UCSD-AML1 (cell line): ENCODE data around the gene RBM38.

Source experiments
- DNase-seq: peaks from one replicate; lab custom pipeline; 2025; ENCODE audit not compliant: unreplicated experiment; lab: John Stamatoyannopoulos, UW

The RBM38 gene

GRCh38 chr20:57448764-57449354 is 57.7 kb downstream of the RBM38 start:
- DNase-seq = no peak

- DNase-seq = no peak
These were observed 58.5 kb downstream of the RBM38 start for GRCh38 chr20:57449398-57450354.

DNA sequence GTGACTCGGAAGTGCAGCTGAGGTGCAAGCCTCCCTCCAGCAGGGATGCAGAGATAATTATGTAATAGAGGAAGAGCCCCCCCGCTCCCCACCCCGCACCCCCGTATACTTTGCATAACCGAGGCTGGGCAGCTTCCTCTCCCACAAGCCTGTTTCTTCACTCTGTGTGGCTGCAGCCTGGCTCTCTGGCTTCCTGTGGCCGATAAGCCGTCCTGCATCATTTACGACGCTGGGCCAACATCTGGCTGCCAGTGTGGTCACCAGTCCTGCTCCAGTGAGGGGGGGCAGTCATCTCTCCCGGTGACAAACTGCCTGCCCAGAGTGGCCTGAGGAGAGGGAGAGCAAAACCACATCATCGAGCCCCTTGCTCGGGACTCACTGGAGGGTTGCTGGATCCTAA is 59.2 kb downstream of the RBM38 start:
- peak; percentile 89 for DNase-seq

DNA sequence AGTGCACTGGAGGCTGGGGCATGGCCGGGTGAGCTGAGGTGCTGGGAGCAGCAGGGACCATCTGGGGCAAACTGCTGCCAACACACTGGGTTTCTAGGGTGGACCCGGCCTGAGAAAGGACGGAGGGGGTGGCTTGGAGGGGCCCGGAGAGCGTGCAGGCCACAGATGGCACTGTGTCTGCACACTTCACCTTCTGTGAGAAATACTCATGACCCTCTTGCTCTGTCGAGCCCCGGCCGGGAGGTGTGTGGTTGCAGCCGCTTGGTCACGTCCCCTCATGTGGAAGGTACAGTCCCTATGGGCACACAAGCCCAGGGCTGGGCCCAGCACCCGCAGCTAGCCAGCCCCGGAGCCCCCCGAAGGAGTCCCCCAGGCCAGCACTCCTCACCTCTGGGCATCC is 59.7 kb downstream of the RBM38 start:
- peak; percentile 64 for DNase-seq

DNA sequence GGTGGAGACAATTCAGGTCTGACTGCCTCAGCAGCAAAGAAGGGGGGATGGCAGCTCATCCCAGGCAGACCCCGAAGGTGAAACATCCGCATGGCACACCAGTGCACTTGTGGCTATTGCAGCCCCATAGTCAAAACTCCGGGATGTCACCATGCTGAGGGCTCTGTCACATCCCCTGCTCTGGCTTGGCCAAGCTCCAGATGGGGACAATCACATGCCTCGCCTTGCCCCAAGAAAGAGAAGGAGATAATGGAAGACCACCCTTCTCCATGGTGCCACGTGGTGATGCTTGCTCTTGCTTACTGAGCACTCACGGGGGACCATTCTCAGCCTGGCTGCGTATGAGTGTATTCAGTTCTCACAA is 60.2 kb downstream of the RBM38 start:
- DNase-seq = no peak

DNA sequence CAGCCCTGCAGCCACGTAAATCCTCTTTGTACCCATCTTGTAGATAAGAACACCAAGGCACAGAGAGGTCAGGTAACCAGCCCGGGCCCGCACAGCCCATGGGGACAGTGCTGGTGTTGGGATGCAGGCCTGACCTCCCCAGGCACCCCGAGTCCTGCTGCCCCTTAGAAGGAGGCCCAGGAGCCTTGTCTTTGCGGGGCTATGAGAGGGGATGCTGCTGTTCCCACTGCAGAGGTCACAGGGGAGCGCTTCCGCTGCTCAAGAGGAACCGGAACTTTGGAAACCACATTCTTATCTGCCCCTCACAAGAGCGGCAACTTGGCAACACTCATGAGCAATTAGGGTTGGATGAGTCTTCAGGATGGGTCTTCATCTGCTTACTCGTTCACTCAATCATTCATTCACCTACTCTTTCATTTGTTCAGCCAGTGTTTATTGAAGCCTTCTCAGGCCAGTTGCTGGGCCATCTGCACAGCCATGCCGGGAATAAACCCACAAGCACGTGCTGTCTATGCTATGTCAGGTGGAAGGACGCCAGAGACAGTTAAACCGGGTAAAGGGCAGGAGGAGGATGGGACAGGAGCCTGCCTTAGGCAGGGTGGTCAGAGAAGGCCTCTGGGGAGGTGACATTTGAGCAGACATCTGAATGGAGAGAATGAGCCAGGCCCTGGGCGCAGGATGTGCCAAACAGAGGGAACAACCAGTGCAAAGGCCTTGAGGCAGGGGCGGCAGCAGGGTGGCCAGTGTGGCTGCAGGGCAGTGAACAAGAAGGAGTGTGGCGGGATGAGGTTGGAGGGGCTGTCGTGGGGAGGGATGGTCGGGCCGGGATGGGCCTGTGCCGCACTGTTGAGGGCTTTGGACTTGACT is 60.8 kb downstream of the RBM38 start:
- DNase-seq = peak; percentile 75

DNA sequence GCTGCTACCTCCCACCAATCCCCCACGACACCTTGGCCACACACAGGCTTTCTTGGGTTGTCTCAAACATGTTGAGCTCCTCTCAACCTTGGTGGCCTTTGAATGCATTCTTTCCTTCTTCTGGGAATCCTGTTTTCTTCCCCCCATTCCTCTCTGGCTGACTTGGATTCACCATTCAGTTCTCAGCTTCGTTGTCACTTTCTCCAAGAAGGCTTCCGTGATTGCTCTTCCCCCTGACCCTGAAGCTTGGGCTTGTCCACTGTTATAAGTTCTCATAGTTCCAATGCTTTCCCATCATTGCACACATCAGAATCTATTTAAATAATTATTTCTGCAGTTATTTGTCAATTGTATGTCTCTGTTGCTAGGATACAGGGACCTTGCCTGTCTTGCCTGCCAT is 64.2 kb downstream of the RBM38 start:
- DNase-seq = no peak

DNA sequence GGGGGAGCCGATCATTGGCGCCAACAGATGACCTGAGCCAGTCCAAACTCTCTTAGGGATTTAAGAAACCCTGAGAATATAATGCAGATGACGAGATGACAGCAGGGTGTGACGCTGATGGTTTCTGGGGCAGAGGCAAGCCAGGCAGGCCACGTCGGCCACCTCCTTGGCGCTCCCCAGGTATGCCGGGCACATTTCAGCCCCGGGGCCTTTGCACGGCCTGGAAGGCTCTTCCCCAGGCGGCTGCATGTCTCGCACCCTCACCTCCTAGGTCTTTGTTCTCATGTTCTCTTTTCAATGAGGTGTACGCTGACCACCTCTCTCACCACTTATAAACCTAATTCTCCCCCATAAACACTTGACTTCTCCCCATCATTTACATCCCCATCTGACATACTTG is 64.9 kb downstream of the RBM38 start:
- no peak for DNase-seq

DNA sequence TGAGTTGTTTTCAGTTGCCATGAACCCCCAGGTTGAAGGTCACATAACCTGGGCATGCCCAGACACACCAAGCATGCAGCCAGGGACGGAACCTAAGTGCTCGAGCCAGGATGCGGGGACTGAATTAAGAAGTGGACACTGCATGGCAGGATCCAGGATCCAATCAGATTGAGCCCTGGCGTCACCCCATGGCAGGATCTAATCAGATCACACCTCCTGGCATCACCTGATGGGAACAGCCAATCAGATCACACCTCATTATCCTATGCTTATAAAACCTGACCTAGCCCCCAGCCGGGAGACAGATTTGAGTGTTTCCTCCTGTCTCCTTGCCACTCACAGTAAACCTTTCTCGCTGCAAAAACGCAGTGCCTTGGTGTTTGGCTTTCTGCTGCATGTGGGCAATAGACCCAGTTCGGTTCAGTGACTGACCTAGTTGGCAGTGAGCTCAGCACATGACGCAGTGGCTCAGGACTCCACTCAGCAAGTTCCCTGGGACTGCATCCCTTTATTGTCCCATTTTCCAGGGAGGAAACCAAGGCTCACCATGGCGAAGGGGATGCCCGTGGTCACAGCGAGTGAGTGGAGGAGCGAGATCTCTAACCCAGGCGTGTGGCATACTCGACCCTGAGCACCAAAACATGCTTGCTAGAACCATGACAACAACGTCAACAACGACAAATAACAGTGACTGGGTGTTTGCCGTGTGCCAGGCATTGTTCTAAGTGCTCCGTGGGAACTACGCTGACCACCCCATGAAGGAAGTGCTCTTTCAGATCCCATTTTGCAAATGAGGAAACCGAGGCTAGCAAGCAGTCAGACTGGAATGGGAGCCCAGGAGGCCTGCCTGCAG is 66.3 kb downstream of the RBM38 start:
- DNase-seq = no peak

- DNase-seq = no peak
These were observed 67.4 kb downstream of the RBM38 start for GRCh38 chr20:57458400-57459160.
